ENCODE results near the gene KAT2A.

Gene KAT2A

DNA sequence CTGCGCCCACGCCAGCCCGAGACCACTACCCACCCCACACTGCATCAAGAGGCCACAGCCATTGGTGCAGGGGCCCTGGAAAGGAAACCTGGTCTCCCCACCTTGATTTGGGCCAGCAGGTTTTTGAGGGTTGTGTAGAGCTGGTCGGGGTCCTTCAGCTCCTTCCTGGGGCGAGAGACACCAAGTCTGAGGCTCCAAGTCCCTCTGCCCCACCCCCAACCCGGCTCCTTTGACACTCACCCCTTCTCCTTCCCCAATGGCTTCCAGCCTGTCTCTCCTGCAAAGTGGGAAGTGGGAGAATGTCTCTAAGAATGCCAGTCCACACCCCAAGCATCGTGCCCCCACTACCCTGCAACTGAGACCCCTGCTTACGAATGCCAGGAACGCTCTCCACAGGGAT is 7.0 kb downstream of the KAT2A start:
- no peak for DNase-seq (ENCODE audit: low read depth)

DNA sequence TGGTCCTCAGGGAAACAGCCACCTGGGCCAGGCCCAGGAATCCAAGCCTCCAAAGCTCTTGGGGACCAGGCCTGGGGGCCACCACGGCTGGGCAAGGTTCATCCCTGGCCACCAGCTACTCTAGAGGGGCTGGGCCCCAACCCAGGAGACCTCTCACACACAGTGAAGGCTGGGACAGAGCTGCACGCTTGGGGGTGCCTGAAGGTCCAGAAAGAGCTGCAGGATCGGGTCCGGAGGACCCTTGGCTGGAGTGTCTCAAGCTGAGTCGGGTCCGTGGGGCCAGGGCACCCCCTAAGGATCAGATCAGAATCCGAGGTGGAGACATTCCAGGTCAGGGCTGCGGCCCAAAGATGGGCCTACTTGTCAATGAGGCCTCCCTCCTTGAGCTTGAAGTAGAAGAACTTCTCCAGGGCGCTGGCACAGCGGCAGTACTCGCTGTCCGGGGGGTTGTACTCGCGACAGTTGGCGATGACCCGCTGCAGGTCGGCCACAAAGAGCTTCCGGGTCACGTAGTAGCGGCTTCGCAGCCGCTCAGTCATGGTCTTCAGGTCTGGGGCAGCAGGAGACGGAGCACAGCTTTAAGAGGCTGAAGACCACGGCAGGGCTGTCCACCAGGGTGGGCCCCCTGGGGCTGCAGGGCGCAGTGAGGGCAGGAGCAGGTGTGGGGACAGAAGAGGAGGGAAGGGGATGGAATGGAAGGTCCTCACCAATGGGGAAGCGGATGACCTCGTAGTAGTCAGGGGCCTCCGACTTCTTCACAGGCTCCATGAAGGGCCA is 7.7 kb downstream of the KAT2A start:
- DNase-seq (ENCODE audit: low read depth): no peak

DNA sequence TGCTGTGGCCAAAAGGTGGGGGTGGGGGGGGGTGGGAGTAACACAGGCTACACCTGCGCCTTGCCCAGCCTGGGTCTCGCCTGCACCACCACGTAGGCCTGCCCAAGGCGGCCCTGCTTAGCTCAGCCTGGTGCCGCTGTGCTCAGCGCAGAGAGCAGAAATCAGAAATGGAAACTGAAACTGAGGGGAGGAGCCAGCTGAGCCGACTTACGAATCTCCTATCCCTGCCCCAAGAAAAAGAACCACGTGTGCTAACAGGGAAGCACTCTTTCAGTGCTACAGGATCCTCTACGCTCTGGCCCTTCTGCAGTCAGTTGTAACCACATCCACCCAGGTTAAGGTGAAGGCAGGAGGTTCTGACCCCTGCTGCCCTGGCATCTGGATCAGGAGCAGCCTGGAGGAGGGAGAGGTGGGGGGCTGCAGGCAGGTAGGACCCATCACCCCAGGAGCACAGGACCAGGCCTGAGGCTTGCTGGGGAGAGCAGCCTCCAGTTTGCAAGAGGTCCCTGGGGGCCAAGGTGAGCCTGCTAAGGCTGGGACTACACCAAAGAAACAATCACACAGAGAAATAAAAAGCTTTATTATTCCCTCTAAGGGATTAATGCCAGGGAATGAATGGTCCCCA is 8.5 kb downstream of the KAT2A start, which contains the start of gene DHX58:
Gene DHX58 (minus strand): TSS at position 163 of the 625 bp plus-strand sequence. CDS start 822 bp downstream, outside the sequence.
- peak; percentile 58 for DNase-seq (ENCODE audit: low read depth)

DNA sequence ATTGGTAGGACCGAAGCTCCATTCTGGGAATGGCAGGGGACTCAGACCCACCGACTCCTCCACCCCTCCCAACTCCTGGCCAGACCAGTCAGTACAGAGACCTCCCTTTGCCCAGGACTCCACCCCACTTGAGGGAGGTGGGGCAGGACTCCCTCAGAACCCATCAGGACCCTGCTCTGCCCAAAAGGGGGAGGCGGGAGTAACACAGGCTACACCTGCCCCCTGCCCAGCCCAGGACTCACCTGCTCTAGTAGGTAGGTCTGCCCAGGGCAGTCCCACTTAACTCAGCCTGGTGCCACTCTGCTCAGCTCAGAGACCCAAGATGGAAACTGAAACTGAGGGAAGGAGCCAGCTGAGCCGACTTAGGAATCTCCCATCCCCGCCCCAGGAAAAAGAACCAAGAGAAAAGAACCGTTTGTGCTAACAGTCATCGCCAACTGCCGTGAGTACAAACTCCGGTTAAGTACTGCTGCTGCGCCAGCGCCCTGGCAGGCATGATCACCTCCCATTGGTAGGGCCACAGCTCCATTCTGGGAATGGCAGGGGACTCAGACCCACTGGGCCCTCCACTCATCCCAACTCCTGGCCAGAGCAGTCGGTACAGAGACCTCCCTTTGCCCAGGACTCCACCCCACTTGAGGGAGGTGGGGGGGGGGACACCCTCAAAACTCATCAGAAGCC is 9.2 kb downstream of the KAT2A start:
- DNase-seq (ENCODE audit: low read depth): no peak

DNA sequence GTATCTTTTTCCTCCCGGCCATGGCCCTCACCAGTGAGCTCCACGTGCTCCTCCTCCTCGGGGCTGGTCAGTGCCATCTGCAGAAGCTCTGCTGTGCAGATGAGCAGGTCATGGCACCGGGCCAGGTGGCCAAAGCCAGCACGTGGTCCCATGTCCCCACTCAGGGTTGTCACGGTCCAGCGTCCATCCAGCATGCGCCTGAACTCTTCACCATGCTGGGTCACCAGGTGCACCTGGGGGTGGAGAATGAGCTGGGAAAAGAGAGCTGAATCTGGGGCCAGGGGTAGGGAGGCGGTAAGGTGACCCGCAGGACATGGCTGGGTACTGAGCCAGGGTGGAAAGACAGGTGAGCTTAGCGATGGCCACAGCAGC is 9.9 kb downstream of the KAT2A start:
- no peak for DNase-seq (ENCODE audit: low read depth)

DNA sequence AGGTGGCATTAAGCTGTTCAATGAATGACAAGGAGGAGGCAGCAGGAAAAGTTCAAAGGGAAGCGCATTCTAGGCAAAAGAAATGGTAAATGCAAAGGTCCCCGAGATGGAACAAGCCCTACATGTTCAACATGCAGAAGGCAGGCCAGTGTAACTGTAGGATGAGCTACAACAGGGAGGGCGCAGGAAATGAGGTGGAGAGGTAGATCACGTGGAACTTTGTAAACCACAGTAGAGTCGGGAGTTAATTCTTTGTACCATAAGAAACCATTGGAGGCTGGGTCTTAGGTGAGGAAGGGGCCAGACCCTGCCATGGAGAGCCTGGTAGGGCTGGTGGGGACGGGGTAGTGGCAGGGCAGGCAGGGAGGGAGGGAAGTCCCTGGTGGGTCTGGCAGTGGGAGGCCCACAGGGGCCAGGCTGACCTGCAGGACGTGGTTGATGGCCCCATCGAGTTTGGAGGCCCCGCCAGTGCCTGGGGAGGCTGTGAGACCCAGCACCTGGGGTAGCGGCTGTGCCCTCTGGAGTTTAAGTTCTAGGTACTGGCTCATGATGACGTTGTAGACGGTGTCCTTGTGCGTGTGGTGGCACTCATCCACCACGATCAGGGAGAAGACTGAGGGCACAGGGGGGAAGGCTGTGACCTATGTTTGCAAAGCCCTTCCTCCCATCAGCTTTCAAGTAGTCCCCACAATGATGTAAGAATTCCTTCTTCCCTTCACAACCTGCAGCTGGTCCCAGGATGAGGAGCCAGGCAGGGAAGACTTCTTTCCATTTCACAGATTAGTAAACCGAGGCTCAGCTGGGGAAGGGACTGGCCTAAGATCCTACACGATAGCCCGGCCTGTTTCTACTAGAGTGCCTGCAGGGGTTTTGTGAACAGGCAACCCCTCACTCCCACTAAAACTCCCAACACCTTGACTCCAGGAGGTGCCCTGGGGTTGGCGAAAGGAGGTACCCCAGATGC is 10.6 kb downstream of the KAT2A start:
- no peak for DNase-seq (ENCODE audit: low read depth)

DNA sequence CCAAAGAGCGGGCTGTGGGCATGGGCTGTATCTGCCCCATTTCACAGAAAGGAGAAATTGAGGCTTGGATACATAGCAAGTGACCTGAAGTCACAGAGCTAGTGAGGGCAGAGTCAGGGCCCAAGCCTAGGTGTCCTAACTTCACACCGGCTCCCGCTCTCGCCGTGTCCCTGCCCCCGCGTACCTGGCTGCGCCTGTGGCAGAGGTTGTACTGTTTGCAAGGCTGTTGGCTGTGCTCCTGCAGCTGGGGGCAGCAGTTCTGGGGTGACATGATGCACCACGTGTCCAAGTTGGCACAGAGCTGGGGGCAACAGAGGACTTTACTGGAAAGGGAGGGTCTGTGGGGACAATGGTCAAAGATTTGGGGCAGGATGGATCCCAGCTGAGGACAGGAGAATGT is 12.1 kb downstream of the KAT2A start:
- DNase-seq (ENCODE audit: low read depth): no peak

DNA sequence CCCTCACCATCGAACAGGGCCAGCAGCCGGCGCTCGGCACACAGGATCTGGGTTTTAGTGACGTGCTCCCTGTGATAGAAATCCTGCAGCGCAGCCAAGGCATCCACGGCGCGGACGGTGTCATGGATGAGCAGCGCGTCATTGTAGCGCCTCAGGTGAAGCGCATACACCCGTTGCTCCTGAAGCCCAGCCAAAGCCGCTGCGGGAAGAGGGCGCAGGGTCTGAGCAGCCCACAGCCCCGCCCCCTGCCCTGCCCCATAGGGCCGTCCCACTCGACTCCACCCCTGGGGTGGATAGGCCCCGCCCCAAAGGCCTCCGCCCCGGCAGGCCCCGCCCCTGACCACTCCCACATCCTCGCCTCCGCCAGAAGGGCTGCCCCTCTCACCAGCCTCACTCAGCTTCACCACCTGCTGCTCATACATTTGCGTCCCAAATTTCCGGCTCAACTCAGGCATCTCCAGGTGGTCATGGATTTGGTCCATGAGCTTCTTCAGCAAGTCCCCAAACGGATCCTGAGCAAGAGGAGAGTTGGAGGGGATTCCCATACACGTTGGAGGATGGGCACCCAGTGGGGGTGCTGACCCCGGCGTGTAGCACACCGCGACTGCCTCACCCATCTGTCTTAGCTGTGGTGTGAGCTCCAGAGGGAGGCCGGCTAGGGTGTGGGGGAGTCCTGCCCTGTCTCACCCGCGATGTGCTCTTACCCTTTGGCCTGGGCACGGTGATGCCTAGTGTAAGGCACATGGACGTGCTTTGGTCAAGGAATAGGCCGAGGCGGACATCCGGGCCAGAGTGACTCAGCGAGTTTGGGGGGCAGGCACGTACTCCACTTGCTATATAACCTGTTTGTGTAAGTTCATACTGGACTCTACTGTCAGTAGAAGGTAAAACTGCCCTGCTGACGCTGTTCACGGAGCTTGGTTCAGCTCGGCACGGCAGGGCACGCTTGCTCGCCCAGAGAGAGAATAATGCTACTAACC is 13.3 kb downstream of the KAT2A start:
- DNase-seq (ENCODE audit: low read depth): no peak

DNA sequence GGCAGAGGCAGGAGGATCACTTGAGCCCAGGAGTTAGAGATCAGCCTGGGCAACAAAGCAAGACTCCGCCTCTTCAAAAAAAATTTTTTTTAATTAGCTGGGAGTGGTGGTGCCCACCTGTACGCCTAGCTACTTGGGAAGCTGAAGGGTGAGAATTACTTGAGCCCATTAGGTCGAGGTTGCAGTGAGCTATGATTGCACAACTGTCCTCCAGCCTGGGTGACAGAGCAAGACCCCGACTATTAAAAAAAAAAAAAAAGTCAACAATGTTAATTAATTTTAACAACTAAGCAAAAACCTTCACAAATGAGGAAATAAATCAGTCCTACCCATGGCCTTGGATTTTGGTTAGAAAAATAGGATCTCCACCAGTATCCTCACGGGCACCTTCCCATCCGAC is 14.0 kb downstream of the KAT2A start:
- no peak for DNase-seq (ENCODE audit: low read depth)

DNA sequence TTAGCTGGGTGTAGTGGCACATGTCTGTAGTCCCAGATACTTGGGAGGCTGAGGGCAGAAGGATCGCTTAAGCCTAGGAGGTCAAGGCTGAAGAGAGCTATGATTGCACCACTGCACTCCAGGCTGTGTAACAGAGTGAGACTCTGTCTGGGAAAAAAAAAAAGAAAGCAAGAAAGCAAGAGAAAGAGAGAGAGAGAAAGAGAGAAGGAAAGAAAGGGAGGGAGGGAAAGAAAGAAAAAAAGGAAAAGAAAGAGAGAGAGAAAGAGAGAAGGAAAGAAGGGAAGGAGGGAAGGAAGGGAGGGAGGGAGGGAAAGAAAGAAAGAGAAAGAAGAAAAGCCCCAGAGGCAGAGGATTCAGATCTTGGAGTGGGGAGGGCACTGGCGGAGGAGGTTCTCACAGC is 15.2 kb downstream of the KAT2A start:
- DNase-seq (ENCODE audit: low read depth): no peak

DNA sequence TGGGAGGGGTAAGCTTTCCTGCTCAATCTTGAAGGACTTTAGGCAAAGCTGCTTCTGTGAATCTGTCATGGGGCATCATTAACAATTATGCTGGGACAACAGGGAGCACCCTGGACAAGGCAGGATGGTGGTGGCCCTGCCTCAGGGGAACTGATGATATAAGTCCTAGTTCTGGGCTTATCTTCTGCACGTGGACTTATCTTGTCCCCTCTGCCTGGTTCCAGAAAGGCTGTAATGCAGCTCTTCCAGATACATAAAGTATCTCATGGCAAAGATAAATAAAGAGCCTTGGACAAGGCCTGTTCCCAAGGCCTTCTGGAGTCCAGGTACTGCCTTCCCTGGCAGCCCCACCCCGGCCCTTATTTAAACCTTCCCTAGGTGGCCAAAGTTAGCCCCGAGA is 16.9 kb downstream of the KAT2A start:
- DNase-seq (ENCODE audit: low read depth): no peak

DNA sequence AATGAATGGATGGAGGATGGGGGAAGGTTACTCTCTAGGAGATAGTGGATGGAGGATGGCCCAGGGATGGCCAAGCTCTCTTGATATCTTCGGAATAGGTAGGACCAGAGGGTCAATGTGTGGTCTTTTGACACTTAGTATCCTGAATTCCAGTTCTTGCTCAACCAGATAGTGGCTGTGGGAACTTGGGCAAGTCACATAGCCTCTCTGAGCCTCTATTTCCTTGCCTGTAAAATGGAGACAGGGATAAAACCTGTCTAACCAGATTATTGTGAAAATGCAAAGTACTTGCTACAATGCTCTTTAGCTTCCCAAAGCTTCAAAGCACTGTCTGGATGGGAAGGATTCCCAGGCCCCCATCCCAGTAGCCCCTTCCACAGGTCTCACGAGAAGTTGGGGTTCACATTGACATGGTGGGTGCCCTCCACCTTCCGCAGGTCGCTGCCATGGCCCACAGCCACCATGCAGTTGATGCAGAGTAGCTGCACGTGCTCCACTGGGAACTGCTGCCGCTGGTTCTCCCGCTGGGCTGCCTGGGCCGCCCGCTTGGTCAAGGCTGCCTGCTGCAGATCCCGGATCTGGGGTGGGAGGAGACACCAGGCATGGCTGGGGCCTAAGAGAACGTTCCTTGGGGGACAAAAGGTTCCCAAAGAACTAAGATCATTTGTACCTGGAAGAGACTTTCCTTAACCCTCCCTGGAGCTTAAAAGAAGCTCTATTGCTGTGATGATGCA is 17.8 kb downstream of the KAT2A start:
- DNase-seq (ENCODE audit: low read depth): no peak

DNA sequence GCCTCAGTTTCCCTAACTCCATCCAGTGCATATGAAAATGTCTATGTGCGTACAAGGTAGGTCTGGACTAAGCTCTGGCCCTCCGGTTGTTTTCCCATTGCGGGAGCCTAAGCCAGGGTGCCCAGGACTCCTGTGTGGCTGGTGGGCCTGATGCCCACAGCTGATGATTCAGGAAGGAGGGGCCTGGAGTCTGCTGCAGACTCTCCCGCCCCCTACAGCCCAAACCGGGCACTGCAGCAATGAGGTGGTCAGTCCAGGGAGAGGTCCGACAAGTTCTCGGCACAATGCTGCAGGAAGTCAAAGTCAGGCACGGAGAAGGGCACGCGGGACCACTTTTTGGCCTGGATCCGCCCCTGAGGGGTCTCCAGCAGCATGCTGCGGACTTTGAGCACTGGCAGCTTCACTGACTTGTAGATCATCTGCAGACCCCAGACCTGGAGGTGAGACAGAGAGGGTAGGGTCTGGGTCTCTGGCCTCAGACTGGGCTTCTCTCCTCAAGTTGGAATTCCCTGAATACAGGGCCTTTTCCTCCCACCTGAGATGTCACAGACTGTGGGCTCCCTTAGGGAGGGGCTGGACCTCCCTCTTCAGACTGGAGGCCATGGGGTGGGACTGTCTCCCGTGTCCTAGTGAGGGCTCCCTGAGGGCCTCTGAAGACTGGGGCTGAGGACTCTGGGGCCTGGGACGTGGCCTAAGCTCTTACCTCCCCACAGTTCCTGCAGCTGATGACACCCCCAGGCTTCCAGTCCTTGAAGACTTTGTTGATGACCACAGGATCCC is 19.5 kb downstream of the KAT2A start:
- no peak for DNase-seq (ENCODE audit: low read depth)

DNA sequence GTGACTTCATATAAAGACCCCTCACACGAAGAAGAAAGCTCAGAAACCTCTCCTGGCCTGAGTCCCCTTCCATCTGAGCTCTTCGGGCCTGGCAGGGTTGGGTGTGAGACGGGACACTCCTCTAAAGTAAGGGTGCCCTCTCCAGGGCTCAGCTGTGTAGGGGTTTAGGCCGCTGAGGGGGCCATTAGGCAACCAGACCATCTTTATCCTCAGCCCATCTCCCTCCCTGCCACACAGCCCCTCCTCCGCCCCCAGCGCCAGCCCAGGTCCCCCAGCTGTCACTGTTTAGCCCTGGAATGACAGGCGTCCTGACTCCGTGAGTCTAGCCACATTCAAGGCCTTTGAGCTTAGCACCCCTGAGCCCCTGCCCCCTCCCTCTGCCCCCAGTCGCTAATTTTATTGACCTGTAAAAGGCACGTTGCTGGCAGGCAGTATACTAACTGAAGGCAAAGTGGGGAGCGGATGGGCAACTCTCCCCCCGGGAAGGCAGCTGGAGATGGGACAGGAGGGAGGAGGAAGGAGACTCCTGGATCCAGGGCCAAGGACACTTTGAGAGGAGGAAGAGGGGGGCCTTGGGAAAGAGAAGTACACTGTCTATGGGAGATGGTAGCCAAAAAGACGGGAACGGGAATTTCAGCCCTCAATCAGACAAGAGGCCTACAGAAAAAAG is 22.3 kb downstream of the KAT2A start:
- no peak for DNase-seq (ENCODE audit: low read depth)

DNA sequence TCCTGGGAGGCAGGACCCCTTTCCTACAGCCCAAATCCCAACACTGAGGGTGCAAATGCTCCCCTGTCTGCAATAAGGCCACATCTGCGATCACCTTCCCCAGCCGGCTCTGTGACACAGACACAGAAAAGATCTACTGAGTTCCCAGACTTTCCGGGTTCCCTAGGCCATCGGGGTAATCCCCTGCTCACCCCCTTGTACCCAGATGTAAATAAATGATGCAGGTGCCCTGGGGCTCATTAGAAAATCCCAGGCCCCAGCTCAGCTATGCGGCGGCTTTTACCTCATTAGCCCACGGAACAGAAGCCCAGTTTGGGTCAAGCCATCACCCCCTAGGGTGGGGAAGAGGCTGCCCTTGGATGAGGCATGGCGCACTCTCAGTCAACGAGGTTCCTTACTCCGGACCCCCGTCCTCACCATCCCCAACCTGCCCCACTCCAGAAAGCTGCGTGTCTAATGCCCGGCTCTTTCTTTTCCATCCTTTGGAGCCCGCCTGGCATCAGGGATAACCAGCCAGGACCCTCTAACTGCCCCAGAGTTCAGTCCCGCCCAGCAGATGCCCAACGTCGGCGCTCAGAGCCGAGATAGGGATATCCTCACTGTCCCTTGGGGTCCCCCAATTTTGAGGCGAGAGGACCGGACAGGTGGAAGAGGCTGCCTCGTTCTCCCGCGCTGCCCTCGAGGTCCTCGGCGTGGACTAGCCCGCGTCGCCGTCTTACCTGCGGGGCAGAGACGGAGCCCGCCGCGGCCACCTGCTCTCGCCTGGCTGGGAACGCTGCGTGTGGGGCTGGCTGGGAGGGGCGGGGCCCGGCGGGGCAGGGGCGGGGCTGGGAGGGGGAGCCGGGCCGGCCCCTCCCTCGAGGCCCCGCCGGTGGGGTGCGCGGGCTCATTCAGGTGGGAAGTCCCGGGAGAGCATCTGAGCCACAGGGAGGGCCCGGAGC is 23.2 kb downstream of the KAT2A start, which contains the start of gene ZNF385C:
Gene ZNF385C (minus strand): TSS at position 783 of the 941 bp plus-strand sequence. CDS start 35,417 bp downstream, outside the sequence.
- no peak for DNase-seq (ENCODE audit: low read depth)

DNA sequence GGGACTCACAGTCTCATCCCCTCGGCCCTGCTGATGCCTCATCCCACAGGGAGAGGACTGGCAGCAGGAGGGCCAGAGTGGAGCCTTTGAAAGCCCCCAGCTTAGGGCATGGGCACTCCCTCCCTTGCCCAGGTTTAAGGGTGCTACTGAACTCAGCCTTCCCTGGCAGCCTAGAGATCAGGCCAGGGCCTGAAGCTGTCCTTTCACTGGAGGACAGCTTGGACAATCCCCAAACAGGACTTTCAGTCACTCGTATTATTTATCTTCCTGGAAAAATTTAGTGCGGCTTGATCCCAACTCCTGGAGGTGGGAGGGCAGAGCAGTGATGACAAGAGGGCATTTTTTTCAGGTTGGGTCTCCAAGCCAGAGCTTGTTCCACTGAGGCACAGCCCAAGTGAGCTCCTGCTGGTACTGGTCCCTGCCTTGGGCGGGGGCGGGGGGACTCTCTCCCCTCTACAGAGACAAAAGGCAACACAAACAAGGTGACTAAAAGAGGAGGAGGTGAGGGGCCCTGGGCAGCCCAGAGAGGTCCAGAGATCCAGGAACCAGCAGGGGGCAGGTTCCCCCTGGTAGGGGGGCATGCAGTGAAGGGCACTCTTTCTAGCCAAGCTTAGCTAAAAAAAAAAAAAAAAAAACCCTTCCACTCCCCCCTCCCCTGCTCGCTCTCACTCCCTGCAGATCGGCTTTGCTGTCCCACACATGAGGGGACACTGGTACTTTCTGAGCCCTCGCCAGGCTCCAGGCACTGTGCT is 24.6 kb downstream of the KAT2A start:
- no peak for DNase-seq (ENCODE audit: low read depth)

All from HS-5 (cell line).